ENCODE measurements around the gene ACADS.

Gene ACADS, protein sequence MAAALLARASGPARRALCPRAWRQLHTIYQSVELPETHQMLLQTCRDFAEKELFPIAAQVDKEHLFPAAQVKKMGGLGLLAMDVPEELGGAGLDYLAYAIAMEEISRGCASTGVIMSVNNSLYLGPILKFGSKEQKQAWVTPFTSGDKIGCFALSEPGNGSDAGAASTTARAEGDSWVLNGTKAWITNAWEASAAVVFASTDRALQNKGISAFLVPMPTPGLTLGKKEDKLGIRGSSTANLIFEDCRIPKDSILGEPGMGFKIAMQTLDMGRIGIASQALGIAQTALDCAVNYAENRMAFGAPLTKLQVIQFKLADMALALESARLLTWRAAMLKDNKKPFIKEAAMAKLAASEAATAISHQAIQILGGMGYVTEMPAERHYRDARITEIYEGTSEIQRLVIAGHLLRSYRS

DNA sequence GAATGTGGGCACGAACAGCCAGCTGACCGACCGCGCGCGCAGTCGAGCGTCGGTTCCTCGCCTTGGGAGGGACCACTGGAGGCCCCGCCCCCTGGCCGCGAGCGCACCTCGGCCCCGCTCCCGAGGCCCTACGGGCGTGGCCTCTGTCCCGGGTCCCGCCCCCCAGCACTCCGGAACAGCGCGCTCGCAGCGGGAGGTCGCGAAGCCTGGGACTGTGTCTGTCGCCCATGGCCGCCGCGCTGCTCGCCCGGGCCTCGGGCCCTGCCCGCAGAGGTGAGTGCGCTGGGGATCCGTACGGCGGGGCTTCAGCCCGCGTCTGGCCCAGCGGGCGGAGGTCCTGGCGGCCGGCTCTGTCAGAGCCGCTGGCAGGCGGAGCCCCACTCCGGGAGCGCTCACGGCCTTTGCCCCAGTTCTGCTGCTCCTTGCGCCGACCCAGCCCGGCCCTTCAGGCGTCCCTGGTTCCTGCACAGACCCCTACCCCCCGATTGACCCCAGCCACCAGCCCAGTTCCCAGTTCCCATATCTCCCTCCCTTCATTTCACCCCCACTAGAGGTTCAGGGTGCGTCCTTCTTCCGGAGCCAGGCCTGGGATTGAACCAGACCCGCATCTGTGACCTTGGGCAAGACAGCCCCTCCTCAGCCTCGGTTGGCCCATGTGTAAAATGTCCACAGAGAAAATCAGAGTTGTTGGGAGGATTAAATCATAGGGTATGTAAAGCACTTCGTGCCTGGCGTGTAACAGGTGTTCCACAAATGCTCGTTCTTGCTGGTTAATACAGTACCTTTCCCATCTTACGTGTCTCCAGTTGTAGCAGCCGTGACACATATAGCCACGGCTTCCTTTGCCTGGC, at the start of gene ACADS:
Gene ACADS, plus strand, starts transcription at position 168 of the 851 bp plus-strand sequence. Its CDS starts 60 bp downstream, at position 228.
- peak; percentile 90 for DNase-seq

DNA sequence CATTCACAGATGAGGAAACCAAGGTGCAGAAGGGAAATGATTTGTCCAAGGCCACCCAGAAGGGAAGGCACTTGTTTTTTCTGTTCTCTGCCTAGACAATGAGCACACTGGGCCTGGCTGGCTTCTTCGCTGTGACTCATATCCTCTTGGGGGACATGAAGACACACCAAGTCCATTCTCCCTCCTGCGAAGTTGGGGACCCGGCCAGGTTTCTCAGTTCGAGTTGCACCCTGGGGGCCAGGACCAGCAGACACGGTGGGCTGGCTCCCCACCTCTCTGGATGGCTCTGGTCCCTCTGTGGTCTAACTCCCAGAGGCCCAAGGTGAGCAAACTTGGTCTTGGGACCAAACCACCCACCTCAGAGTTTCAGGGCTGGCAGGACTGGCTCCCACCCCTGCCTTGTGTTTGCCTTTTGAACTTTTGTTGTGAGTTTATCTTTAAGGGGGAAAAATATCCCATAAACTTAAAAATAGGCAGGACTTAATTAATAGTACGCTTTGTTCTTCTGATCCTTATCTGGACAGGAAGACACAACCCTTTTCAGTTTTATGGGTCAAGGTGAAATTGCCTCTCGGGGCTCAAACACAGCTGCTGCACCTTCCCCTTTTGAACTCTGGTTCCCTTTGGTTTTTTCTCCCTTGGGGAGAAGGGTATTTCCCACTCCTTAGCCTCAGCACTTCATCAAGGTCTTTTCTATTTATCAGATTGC, 47.7 kb upstream of the ACADS start:
- no peak for DNase-seq

DNA sequence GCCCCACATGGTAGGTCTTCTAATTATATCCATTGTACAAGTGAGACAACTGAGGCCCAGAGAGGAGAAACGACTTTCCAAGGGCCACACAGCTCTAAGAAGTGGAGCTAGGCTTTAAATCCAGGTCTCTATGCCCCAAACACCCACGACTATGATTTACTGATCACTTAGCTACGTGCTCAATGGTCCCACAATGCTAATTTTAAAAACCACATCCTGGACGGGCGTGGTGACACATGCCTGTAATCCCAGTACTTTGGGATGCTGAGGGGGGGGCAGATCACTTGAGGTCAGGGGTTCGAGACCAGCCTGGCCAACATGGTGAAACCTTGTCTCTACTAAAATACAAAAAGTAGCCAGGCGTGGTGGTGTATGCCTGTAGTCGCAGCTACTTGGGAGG, 47.1 kb upstream of the ACADS start:
- no peak for DNase-seq

DNA sequence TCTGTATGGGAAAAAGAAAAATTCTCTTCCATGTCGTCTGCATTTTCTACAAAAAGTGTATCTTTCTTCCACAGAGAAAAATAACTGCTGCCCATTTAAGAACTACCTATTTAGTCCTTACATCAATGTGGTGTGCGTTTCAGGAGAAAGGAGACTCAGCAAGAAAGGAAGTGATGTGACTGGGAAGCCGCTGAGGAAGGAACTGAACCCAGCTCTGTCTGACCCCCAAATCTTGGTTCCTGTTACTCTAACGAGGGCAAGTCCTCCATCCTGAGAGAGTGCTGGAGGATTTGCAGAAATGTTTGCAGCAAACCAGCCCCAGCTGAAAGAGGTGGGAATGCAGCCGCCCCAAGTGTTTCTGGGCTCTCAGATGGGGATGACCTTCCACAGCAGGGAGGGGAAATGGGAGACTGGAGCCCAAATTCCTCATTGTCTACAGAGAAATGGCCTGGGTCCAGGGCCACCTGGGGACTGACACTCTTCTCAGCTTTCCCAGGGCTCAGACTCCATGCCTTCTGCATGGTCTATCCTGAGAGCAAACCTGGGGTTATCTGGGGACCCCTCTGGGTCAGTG, 45.4 kb upstream of the ACADS start:
- DNase-seq, result no peak

DNA sequence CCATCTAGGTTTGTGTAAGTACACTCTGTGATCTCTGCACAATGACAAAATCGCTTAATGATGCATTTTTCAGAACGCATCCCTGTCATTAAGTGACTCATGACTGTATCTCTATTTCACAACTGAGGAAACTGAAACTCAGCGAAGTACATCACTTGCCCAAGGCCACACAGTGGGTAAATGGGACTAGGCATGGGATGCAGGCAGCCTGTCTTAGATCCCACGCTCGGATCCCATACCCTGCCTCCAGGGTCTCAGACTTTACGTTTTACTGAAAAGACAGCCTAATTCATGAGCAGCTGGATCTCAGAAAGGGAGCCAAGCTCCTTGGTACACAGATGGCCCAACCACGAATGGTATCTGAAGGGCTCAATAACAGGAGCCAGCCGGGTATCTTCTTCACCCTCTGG, 41.1 kb upstream of the ACADS start:
- no peak for DNase-seq

- no peak for DNase-seq
Observed at GRCh38 chr12:120685522-120685921, 40.1 kb upstream of the ACADS start.

DNA sequence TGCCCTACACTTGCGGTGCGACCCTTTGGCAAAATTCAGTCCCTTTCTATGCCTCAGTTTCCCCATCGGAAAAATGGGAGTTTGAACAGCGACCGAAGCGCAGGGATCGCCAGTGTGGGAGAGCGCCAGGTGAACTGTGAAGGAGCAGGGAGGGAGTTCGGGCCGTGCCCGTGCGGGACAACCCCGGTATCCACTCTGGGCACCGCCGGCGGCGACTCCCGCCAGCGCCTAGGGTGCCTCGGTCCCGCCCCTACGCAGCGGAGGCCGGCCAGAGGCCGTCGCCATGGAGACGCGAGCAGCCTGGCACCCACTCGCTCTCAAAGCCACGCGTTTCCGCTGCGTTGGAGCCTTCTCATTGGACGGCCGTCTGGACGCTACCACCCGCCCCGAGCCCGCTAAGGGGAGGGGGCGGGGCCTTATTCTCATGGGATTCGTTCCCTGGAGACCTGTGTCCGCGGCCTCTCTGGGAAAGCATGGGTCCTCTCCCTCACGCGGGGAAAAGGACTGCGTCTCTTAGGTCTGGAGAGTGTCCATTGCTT, 39.4 kb upstream of the ACADS start:
- DNase-seq, result peak; percentile 97

GRCh38 chr12:120686690-120687577, 38.7 kb upstream of the ACADS start, which contains the start of gene MLEC:
MLEC (plus strand) TSS chr12:120687149; CDS start chr12:120687297, 148 bp downstream.
- peak; percentile 99 for DNase-seq

DNA sequence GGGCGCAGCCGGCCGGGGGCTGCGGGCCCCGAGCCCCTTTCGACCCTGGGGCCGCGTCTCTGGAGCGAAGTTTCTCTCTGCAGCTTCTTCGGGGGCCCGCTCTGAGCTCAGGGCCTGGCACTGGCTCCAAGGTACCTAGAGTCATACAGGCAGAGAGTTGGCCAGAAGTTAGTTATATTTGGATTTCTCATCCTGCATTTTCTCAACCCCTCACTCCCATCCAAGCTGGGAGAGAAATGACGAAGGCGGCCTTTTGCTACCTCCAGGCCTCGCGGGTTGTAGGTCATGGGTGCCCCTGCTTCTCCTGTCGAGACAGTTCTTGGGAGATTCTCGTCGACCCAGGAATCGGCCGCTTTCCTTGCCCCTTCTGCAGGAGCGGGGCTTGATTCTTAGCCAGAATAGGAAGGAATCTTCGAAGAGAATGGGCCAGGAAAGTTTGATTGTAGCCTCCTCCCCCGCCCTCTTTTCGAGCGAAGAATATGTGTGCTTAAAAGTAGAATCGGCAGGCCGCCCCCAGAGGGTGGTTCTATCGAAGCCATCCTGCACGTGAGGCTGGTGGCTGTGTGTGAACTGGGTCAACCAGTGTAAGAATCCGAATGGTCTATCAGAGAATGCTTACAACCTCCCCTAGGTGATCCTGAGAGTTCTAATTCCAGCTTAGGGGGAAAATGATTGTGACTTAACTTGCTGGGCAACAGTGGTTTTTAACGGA, 37.9 kb upstream of the ACADS start:
- DNase-seq, result peak; percentile 28

DNA sequence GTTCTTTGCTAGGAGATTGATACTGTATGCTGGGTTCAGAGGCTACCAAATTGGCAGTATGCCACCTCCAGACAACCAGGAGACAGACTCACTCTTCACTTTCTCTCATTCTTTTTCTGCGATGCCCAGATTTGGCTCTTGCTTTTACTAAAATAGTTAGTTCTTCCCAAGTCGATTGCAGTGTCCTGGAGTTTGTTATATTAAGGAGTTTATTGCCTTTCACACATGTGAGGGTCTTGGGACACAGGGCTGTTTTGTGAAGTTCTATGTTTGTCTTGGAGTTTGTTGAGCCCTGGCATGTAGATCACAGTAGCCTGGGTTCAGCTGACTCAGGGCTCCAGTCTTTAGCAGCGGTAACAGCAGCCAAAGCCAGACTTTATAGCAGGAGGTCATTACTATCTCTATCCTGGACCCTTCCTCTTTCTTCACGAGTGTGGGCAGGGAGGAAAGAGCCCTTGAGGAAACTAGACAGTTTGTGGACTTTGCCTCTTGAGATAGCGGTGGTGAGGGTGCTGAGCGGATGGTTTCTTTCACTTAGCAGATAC, 37.0 kb upstream of the ACADS start:
- no peak for DNase-seq

DNA sequence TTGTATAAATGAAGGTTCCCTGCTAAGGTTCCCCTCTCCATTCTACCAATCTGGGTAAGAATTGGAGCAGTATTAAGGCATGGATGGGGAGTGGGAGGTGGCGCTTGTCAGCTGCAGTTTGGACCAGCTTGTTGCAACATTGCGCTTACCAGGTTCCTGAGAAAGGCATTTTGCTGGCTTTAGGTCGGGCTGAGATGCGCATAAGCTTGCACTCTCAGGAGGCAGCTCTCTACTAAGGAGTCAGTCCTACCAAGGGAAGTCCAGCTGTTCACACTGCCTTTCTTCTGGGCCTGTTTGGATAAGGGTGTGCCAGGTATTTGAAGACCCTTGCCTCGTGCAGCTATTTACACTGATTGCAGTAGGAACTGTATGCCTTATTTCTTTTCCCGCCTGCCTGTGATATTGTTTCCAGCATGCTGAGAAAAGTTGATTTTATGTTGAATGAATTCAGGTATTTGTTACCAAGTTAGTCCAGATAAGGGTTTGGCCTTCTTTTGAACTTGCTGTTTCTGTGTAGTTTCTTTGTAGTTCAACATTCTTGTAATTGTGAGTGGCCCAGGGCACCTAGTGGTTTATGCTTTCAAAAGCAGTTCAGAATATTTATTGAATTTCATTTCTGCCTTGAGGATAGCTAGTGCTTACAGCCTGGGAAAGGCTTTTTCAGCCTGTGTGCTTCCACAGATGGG, 36.1 kb upstream of the ACADS start:
- no peak for DNase-seq

- DNase-seq, result no peak
Observed at GRCh38 chr12:120690083-120690450, 35.6 kb upstream of the ACADS start.

GRCh38 chr12:120690978-120691377, 34.6 kb upstream of the ACADS start:
- DNase-seq, result no peak

DNA sequence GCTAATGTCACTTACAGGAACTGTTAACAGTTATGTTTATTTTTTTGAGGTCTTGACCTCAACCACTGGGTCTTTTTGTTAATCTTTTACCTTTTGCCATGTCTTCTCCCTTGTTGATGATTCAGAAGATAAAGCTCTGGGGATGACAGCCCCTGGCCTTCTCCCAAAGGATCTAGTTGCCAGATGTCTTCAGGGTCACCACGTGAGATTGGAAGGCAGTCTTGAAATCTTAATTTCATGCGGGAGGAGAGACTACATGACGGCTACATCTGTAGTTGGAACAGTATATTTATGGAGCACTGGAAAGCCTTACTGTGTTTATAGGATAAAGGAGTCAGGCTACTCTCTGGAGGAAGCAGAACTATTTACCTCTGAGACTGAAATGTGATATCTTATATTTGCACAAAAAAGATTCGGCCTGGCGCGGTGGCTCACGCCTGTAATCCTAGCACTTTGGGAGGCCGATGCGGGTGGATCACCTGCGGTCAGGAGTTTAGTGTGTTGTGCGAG, 33.0 kb upstream of the ACADS start:
- DNase-seq, result no peak

- no peak for DNase-seq
Observed at GRCh38 chr12:120693848-120694247, 31.8 kb upstream of the ACADS start.

GRCh38 chr12:120696626-120697025, 29.0 kb upstream of the ACADS start:
- no peak for DNase-seq

DNA sequence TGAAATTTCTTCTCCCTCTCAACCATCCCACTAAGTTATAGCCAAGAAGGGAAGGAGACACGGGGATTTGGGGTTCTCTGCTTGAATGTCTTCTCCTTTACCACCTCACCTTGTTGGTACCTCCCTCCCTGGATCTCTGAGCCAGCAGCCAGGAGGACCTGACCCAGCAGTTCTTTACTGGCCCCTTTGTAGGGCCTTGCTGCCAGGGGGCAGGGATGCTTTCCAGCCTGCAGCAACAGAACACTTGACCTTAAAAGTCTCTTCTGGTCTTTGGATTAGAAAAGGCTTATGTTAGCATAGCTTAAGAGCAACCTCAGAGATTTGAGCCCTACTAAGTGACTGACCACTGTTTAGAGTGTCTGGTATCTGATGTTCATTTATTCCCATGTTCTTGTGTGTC, 28.3 kb upstream of the ACADS start:
- DNase-seq, result no peak

GRCh38 chr12:120698665-120699064, 27.0 kb upstream of the ACADS start:
- no peak for DNase-seq

DNA sequence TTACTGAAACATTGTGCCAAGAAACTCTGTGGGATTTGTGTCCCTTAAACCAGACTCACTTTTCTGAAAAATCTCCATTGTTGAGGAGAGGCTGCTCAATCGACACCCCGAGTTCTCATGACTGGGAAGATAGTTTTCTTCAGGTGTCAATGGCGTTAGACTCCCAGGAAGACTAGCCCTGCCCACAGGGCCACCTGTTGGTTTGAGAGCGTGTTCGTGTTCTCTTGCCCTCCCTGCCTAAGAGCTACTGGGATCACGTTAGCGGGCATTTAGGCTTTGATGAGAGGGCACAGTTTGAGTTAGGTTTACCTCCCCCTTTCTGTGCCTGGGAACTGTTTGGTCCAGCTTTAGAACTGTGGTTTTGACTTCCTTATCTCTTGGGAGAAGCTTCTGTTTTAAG, 26.1 kb upstream of the ACADS start:
- DNase-seq, result no peak

- DNase-seq, result no peak
Observed at GRCh38 chr12:120700886-120701285, 24.7 kb upstream of the ACADS start.

All from CD4-positive, alpha-beta T cell treated with Interleukin-21 for 1 hour (primary cell).